HG03196 (cell line): Measurements from ENCODE around the gene DLGAP1.

Experiments used
- ATAC-seq: cut with Tn5 transposase; IDR thresholded peaks from one replicate; pipeline ENCODE4 v1.9.1; 2021; ENCODE audit not compliant: unreplicated experiment

Gene DLGAP1

GRCh38 chr18:4245456-4245855, 209.7 kb downstream of the DLGAP1 start:
- no peak for ATAC-seq

GRCh38 chr18:4242431-4243161, 212.5 kb downstream of the DLGAP1 start:
- no peak for ATAC-seq

GRCh38 chr18:4241090-4241617, 214.0 kb downstream of the DLGAP1 start:
- ATAC-seq, result no peak

GRCh38 chr18:4238966-4239365, 216.1 kb downstream of the DLGAP1 start:
- no peak for ATAC-seq

GRCh38 chr18:4237664-4238041, 217.5 kb downstream of the DLGAP1 start:
- ATAC-seq, result no peak

GRCh38 chr18:4236940-4237663, 218.0 kb downstream of the DLGAP1 start:
- ATAC-seq, result no peak

GRCh38 chr18:4233468-4233867, 221.6 kb downstream of the DLGAP1 start:
- no peak for ATAC-seq

GRCh38 chr18:4232656-4233055, 222.5 kb downstream of the DLGAP1 start:
- no peak for ATAC-seq

- ATAC-seq, result no peak
Measured at GRCh38 chr18:4231260-4231659, 223.8 kb downstream of the DLGAP1 start.

GRCh38 chr18:4230450-4231168, 224.5 kb downstream of the DLGAP1 start:
- no peak for ATAC-seq

- no peak for ATAC-seq
Measured at GRCh38 chr18:4224031-4224704, 230.9 kb downstream of the DLGAP1 start.

GRCh38 chr18:4211111-4211837, 243.8 kb downstream of the DLGAP1 start:
- ATAC-seq, result no peak

GRCh38 chr18:4208366-4208765, 246.7 kb downstream of the DLGAP1 start:
- no peak for ATAC-seq

GRCh38 chr18:4207383-4207985, 247.6 kb downstream of the DLGAP1 start:
- ATAC-seq, result no peak

GRCh38 chr18:4204438-4204720, 250.7 kb downstream of the DLGAP1 start:
- no peak for ATAC-seq

- ATAC-seq, result no peak
Measured at GRCh38 chr18:4203568-4204437, 251.3 kb downstream of the DLGAP1 start.

- ATAC-seq, result no peak
Measured at GRCh38 chr18:4200399-4200798, 254.7 kb downstream of the DLGAP1 start.

- ATAC-seq, result no peak
Measured at GRCh38 chr18:4198956-4199355, 256.2 kb downstream of the DLGAP1 start.

GRCh38 chr18:4196351-4196750, 258.8 kb downstream of the DLGAP1 start:
- ATAC-seq, result no peak
